ENCODE data around the gene CDKL2.
"Not testable (repeated sequence)": the region's sequence is repeated elsewhere in the genome, so short reads cannot be mapped to it uniquely, and the experiment has no call there.

CDKL2 gene

GRCh38 chr4:75547647-75548387 is 82.5 kb downstream of the CDKL2 start:
- no peak for DNase-seq

GRCh38 chr4:75545526-75545925 is 84.8 kb downstream of the CDKL2 start:
- DNase-seq, result no peak

DNA sequence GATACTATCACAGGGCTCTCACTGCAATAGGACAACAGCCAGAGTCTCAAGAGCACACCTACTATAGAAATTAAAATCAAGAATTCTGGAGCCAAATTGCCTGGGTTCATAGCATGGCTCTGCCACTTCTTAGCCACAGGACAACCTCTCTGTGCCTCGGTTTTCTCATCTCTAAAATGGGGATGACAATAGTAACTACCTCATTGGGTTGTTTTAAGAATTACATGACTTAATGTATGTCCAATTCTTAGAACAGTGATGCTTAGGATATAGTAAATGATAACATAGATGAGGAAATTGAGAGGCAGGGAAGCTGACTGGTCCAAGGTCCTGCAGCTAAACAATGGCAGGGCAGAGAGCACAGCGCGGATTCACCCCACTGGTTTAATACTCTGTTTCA is 85.5 kb downstream of the CDKL2 start:
- no peak for DNase-seq

- DNase-seq, result not testable (repeated sequence)
Measured at GRCh38 chr4:75544220-75544619, 86.1 kb downstream of the CDKL2 start.

- peak; percentile 100 for DNase-seq
Measured at GRCh38 chr4:75542824-75543223, 87.5 kb downstream of the CDKL2 start.

DNA sequence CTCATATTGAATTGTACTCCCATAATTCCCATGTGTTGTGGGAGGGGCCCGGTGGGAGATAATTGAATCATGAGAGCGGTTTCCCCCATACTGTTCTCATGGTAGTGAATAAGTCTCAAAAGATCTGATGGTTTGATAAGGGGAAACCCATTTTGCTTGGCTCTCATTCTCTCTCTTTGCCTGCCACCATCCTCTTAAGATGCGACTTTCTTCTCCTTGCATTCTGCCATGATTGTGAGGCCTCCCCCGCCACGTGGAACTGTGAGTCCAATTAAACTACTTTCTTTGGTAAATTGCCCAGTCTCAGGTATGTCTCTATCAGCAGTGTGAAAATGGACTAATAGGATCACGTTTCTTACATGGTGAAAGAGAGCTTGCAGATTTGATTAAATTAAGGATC is 93.0 kb downstream of the CDKL2 start:
- DNase-seq, result not testable (repeated sequence)

DNA sequence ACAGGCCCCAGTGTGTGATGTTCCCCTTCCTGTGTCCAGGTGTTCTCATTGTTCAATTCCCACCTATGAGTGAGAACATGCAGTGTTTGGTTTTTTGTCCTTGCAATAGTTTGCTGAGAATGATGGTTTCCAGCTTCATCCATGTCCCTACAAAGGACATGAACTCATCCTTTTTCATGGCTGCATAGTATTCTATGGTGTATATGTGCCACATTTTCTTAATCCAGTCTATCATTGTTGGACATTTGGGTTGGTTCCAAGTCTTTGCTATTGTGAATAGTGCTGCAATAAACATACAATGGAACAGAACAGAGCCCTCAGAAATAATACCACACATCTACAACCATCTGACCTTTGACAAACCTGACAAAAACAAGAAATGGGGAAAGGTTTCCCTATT is 96.4 kb downstream of the CDKL2 start:
- DNase-seq, result not testable (repeated sequence)

DNA sequence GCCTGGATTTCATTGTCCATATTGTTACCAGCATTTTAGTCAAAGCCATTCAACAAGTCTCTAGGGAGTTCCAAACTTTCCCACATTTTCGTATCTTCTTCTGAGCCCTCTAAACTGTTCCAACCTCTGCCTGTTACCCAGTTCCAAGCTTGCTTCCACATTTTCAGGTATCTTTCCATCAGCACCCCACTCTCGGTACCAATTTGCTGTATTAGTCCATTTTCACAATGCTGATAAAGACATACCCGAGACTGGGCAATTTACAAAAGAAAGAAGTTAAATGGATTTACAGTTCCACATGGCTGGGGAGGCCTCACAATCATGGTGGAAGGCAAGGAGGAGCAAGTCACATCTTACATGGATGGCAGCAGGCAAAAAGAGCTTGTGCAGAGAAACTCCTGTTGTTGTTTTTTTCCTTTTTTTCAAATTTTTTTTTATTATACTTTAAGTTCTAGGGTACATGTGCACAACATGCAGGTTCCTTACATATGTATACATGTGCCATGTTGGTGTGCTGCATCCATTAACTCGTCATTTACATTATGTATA is 96.9 kb downstream of the CDKL2 start:
- not testable (repeated sequence) for DNase-seq

DNA sequence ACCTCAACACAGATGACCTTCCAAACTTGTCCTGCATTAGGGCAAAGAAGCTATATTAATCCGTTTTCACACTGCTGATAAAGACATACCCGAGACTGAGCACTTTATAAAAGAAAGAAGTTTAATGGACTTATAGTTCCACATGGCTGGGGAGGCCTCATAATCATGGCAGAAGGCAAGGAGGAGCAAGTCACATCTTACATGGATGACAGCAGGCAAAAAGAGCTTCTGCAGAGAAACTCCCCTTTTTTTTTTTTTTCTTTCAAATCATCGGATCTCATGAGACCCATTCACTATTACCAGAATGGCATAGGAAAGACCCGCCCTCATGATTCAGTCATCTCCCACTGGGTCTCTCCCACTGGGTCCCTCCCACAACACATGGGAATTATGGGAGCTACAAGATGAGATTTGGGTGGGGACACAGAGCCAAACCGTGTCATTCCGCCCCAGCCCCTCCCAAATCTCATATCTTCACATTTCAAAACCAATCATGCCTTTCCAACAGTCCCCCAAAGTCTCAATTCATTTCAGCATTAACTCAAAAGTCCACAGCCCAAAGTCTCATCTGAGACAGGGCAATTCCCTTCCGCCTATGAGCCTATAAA is 98.7 kb downstream of the CDKL2 start:
- not testable (repeated sequence) for DNase-seq

DNA sequence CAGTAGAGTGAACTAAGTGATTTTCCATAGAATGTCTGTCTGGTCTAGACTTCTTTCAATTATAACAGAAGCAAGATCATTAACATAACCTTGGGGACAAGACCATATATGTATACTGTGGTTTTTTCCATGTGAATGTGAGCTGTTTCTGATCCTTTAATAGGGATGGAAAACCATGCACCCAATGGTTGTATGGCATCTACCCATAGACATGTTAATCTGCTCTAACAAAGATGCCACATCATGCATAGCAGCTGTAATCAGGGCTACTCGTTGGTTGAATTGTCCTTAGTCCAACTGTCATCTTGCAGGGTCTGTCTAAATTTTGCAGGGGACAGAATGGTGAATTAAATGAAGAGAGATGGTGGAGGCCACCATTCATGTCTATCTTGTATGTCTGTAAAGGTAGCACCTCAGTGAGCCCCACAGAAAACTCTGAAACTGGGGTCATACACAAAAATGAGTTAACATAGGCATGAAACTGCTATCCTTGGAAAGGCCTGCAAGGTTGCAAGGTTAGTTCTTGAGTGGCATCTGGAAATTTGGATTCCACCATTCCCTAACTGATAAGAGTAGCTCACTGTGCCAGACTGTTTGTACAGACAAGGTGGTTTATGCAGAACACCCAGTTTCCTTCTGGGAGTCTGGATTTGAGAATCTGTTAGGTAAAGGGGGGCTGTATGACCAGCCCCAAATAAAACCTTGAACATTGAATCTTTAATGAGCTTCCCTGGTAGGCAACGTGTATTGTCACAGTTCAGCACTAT is 99.6 kb downstream of the CDKL2 start:
- no peak for DNase-seq

All from kidney glomerular epithelial cell (primary cell).